ENCODE results near the gene MS4A8. TPM values are rescaled to one million over a fixed set of nuclear protein-coding genes. Genes with fewer than 3 reads are reported as not detected.

Gene MS4A8
- total RNA-seq, 1 experiment from 2014 or later, result not detected

DNA sequence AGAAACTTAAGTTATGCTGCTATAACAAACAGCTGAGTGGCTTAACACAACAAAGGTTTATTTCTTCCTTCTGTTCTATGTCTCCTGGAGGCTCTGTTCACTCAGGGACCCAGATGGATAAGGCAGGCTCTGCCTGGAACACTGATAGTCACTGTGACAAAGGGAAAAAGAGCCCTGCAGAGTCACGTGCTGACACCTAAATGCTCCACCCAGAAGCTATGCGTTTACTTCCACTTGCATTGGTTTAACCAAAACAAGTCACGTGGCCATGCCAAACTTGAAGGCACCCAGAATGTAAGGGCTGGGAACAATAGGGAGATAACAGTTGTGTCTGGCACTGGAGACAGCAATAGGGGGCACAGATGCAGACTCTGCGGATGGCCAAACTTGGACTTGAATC lies 53.9 kb downstream of the MS4A8 start:
- Mint-ChIP-seq H3K36me3 (ENCODE audit: insufficient read depth in 1 of 3, low read depth in 3 of 3) (peaks cover 0 to 8% (median 0%) of the 10 kb centered on the region in 3 experiments; a peak in 2 of 7 replicates), H3K4me3 (no peak overlapping the region), H3K27ac (no peak overlapping the region), H3K4me1 (peaks cover 0 to 3% of the 10 kb centered on the region in 2 experiments; a peak in 1 of 4 replicates), H3K27me3 (ENCODE audit: low read depth) (peaks cover 10% of the 10 kb centered on the region), H3K9me3 (peaks cover 3 to 6% of the 10 kb centered on the region in 2 experiments; a peak in 3 of 5 replicates)
- Histone ChIP-seq H3K4ac (ENCODE audit: low read depth, low read length) (no peak overlapping the region), H3K9ac (ENCODE audit: extremely low read depth, insufficient read length, low read length) (no peak overlapping the region), H3K4me1 (ENCODE audit: insufficient read depth, low read length) (no peaks in the 10 kb centered on the region), H2BK120ac (ENCODE audit: low read depth, low read length, poor library complexity, severe bottlenecking) (no peak overlapping the region), H2AFZ (ENCODE audit: low read length) (no peak overlapping the region), H2BK5ac (ENCODE audit: insufficient read length, low read length) (no peak overlapping the region), H3K23ac (ENCODE audit: insufficient read length, low read depth, low read length) (no peak overlapping the region), H3K27me3 (ENCODE audit: insufficient read depth, low read length) (no peaks in the 10 kb centered on the region; the same call in none of the 2 replicates), H3K79me1 (ENCODE audit: insufficient read depth, low read depth, low read length, poor library complexity, severe bottlenecking) (no peaks in the 10 kb centered on the region), H3K14ac (ENCODE audit: insufficient read depth, low read length) (no peak overlapping the region), H3K79me2 (ENCODE audit: insufficient read depth, low read length) (no peaks in the 10 kb centered on the region), H4K5ac (ENCODE audit: insufficient read length, low read depth, low read length) (no peak overlapping the region), H3K27ac (ENCODE audit: insufficient read length, low read depth, low read length) (no peak overlapping the region), H3K56ac (ENCODE audit: insufficient read length, low read depth, low read length) (no peak overlapping the region), H3K4me2 (ENCODE audit: insufficient read depth, insufficient read length, low read length) (no peak overlapping the region), H2BK15ac (ENCODE audit: low read depth, low read length) (no peak overlapping the region), H3T11ph (ENCODE audit: low read length) (no peak overlapping the region), H2BK12ac (ENCODE audit: insufficient read length, low read depth, low read length) (no peak overlapping the region), H3K23me2 (ENCODE audit: insufficient read length, low read depth, low read length, poor library complexity, severe bottlenecking) (no peaks in the 10 kb centered on the region), H2BK20ac (ENCODE audit: low read depth, low read length, poor library complexity, severe bottlenecking) (no peak overlapping the region), H3K9me3 (ENCODE audit: control insufficient read depth, low read depth, low read length) (no peaks in the 10 kb centered on the region), H4K20me1 (ENCODE audit: control insufficient read depth, insufficient read depth, insufficient read length) (no peaks in the 10 kb centered on the region), H3K18ac (ENCODE audit: insufficient read length, low read depth, low read length) (no peak overlapping the region), H2AK5ac (ENCODE audit: insufficient read length, low read length) (no peak overlapping the region), H4K91ac (ENCODE audit: insufficient read length, low read depth, low read length) (no peak overlapping the region), H4K8ac (replicated peaks; ENCODE audit: insufficient read length, low read depth, low read length) (no peak overlapping the region)
- TF ChIP-seq, protein P1, sequence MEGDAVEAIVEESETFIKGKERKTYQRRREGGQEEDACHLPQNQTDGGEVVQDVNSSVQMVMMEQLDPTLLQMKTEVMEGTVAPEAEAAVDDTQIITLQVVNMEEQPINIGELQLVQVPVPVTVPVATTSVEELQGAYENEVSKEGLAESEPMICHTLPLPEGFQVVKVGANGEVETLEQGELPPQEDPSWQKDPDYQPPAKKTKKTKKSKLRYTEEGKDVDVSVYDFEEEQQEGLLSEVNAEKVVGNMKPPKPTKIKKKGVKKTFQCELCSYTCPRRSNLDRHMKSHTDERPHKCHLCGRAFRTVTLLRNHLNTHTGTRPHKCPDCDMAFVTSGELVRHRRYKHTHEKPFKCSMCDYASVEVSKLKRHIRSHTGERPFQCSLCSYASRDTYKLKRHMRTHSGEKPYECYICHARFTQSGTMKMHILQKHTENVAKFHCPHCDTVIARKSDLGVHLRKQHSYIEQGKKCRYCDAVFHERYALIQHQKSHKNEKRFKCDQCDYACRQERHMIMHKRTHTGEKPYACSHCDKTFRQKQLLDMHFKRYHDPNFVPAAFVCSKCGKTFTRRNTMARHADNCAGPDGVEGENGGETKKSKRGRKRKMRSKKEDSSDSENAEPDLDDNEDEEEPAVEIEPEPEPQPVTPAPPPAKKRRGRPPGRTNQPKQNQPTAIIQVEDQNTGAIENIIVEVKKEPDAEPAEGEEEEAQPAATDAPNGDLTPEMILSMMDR (conservative IDR thresholded peaks at IDR 0.05), result no peak
- no peak for DNase-seq
- no CpG with 5 or more reads among the region's 4 CpGs for WGBS (ENCODE audit: extremely low coverage, insufficient read length, low lambda C conversion rate)
